ENCODE data around the gene MAST1.

- TF ChIP-seq CTCF (IDR thresholded peaks at IDR 0.05) (no peak), POLR2A (IDR thresholded peaks at IDR 0.05) (peak in 1 of 4 donors; percentile 27)
Measured at GRCh38 chr19:12794196-12794941, 43.9 kb upstream of the MAST1 start.

All from stomach (tissue), 4 donors.